ENCODE data around the gene TRAF4.

The TRAF4 gene, protein sequence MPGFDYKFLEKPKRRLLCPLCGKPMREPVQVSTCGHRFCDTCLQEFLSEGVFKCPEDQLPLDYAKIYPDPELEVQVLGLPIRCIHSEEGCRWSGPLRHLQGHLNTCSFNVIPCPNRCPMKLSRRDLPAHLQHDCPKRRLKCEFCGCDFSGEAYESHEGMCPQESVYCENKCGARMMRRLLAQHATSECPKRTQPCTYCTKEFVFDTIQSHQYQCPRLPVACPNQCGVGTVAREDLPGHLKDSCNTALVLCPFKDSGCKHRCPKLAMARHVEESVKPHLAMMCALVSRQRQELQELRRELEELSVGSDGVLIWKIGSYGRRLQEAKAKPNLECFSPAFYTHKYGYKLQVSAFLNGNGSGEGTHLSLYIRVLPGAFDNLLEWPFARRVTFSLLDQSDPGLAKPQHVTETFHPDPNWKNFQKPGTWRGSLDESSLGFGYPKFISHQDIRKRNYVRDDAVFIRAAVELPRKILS

GRCh38 chr17:28743243-28744103, at the start of gene TRAF4:
Gene TRAF4 (plus strand): TSS chr17:28744011. CDS start chr17:28744113, 102 bp downstream.
- peak; percentile 91 for DNase-seq (ENCODE audit: extremely low read depth, insufficient read length)
- Histone ChIP-seq H3K27me3 (replicated peaks; ENCODE audit: control insufficient read depth, insufficient read depth, low read length) (no peaks in the 10 kb centered on the region), H3K4me3 (replicated peaks; ENCODE audit: low read depth, low read length) (peak within 1 kb of the TSS; percentile 72), H3K36me3 (ENCODE audit: control insufficient read depth, insufficient read depth, low read length) (peaks cover 30% of the 10 kb centered on the region)
- TF ChIP-seq, protein P1, sequence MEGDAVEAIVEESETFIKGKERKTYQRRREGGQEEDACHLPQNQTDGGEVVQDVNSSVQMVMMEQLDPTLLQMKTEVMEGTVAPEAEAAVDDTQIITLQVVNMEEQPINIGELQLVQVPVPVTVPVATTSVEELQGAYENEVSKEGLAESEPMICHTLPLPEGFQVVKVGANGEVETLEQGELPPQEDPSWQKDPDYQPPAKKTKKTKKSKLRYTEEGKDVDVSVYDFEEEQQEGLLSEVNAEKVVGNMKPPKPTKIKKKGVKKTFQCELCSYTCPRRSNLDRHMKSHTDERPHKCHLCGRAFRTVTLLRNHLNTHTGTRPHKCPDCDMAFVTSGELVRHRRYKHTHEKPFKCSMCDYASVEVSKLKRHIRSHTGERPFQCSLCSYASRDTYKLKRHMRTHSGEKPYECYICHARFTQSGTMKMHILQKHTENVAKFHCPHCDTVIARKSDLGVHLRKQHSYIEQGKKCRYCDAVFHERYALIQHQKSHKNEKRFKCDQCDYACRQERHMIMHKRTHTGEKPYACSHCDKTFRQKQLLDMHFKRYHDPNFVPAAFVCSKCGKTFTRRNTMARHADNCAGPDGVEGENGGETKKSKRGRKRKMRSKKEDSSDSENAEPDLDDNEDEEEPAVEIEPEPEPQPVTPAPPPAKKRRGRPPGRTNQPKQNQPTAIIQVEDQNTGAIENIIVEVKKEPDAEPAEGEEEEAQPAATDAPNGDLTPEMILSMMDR (IDR thresholded peaks at IDR 0.05; ENCODE audit: insufficient read depth, low read length, poor library complexity, severe bottlenecking), result no peak

DNA sequence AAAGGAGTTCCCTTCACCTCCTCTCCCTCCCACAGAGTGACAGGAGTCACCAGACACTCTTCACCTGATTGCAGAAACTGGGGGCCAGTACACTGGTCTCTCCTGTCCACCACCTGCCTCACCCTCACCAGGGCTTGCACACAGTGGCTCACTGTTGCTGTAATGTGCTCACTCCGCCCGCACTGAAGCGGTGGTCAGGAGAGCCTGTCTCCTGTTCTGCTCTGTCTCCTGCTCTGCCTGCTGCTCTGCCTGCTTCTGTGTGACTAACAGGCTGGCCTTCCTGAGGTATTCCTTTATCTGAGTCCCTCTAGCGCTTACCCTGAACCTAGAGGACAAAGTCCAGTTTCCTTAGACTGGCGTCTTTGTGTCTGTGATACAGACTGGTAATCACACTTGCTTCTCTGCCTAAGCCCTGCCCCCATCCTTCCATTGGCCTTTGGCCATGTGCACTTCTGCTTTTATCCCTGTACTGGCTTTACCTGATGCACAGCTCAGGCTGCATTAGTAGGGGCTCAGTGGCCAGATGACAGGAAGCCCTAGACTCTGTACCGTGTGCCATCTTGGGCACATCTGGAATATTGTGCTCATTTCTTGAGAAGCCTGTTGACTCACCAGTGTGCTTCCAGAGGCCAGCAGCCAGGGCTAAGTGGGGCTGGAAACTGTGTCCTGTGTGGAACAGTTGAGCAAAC, 45.4 kb upstream of the TRAF4 start:
- no peak for DNase-seq (ENCODE audit: extremely low read depth, insufficient read length)
- H3K4me3 ChIP-seq (replicated peaks; ENCODE audit: low read depth, low read length), result no peak overlapping the region
- TF ChIP-seq, protein P1 (IDR thresholded peaks at IDR 0.05; ENCODE audit: insufficient read depth, low read length, poor library complexity, severe bottlenecking), result no peak
- H3K27me3 ChIP-seq (replicated peaks; ENCODE audit: control insufficient read depth, insufficient read depth, low read length), result no peaks in the 10 kb centered on the region
- peaks cover 70% of the 10 kb centered on the region for H3K36me3 ChIP-seq (ENCODE audit: control insufficient read depth, insufficient read depth, low read length)

GRCh38 chr17:28700278-28700677, 43.5 kb upstream of the TRAF4 start:
- no peak for DNase-seq (ENCODE audit: extremely low read depth, insufficient read length)
- peaks cover 66% of the 10 kb centered on the region for H3K36me3 ChIP-seq (ENCODE audit: control insufficient read depth, insufficient read depth, low read length)
- TF ChIP-seq, protein P1 (IDR thresholded peaks at IDR 0.05; ENCODE audit: insufficient read depth, low read length, poor library complexity, severe bottlenecking), result no peak
- no peak overlapping the region for H3K4me3 ChIP-seq (replicated peaks; ENCODE audit: low read depth, low read length)
- no peaks in the 10 kb centered on the region for H3K27me3 ChIP-seq (replicated peaks; ENCODE audit: control insufficient read depth, insufficient read depth, low read length)

DNA sequence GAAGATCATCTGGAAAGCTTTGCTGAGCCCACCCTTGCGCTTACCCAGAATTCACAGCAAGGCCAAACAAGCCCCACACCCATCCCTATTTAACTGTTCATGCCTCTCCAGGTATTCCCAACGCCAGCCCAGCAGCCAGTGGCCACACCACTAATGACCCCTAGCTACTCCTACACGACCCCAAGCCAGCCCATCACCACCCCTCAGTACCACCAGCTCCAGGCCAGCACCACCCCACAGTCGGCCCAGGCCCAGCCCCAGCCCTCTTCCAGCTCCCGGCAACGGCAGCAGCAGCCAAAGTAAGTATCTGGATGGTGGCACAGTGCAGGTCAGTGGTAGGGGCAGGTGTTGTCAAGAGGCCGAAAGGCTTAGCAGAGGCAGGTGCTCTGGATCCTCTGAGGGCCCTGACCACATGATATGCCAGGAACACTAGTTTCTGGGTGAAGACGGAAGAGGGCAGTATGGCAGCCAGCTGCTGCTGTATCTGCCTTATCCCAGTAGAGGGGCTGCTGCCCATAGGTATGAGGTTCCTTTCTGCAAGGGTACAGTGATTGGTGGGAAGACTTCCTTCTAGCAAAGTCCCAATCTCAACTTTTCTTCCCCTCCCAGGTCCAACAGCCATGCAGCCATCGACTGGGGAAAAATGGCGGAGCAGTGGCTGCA, 42.9 kb upstream of the TRAF4 start:
- TF ChIP-seq, protein P1 (IDR thresholded peaks at IDR 0.05; ENCODE audit: insufficient read depth, low read length, poor library complexity, severe bottlenecking), result no peak
- H3K4me3 ChIP-seq (replicated peaks; ENCODE audit: low read depth, low read length), result no peak overlapping the region
- DNase-seq (ENCODE audit: extremely low read depth, insufficient read length), result no peak
- peaks cover 64% of the 10 kb centered on the region for H3K36me3 ChIP-seq (ENCODE audit: control insufficient read depth, insufficient read depth, low read length)
- H3K27me3 ChIP-seq (replicated peaks; ENCODE audit: control insufficient read depth, insufficient read depth, low read length), result no peaks in the 10 kb centered on the region

Measured in GM06990 (cell line).